Liver (tissue), 3 donors: ENCODE data around the gene TNFSF13.

Source experiments
- CTCF ChIP-seq: fragments of 150-350 bp; IDR thresholded peaks from 2 replicates; pipeline ENCODE4 v1.5.1; 2017; ENCODE audit warnings: improper control_type of control experiment, low read depth, low read length; ENCODE audit not compliant: missing input control
- FOXA1 ChIP-seq: IDR thresholded peaks from 2 replicates; pipeline ENCODE4 v1.6.1; 2016; ENCODE audit warnings: antibody characterized with exemption
- GABPA ChIP-seq, 2 donors: IDR thresholded peaks in 1 of 2; conservative IDR thresholded peaks in 1 of 2; 2 replicates each; pipeline ENCODE4 v1.6.1; 2016; ENCODE audit warnings: antibody characterized with exemption in 2 of 2, mild to moderate bottlenecking in 1 of 2, moderate library complexity in 1 of 2
- MAX ChIP-seq: IDR thresholded peaks from 2 replicates; pipeline ENCODE4 v1.6.1; 2016; ENCODE audit warnings: antibody characterized with exemption
- RAD21 ChIP-seq, 2 donors: IDR thresholded peaks; 2 replicates each; pipeline ENCODE4 v1.6.1; 2016; ENCODE audit warnings: antibody characterized with exemption in 2 of 2, mild to moderate bottlenecking in 2 of 2
- SP1 ChIP-seq: IDR thresholded peaks from 2 replicates; pipeline ENCODE4 v1.6.1; 2018; ENCODE audit warnings: antibody characterized with exemption, mild to moderate bottlenecking
- ZBTB33 ChIP-seq: IDR thresholded peaks from 2 replicates; pipeline ENCODE4 v1.6.1; 2016; ENCODE audit warnings: antibody characterized with exemption
- donor health status: healthy.
- donor health status: healthy.

GRCh38 chr17:7582396-7583252 lies 24.1 kb downstream of the TNFSF13 start:
- TF ChIP-seq CTCF (no peak), ZBTB33 (no peak), MAX (no peak), RAD21 (IDR thresholded peaks at IDR 0.05) (no peak), FOXA1 (no peak), SP1 (no peak), GABPA (IDR thresholded peaks at IDR 0.05 in 1 of 2, conservative IDR thresholded peaks at IDR 0.05 in 1 of 2) (no peak)
